HG03060 (cell line): ENCODE measurements around the gene UBE3C.

Experiments used
- ATAC-seq: cut with Tn5 transposase; IDR thresholded peaks from one replicate; pipeline ENCODE4 v1.9.1; 2021; ENCODE audit warnings: low read depth, moderate number of reproducible peaks; ENCODE audit not compliant: unreplicated experiment

The UBE3C gene

GRCh38 chr7:157318015-157318706 is 179.4 kb downstream of the UBE3C start:
- no peak for ATAC-seq
